Smooth muscle cell of the brain vasculature (primary cell): Measurements from ENCODE around the gene MTMR3.

Source experiments
- DNase-seq: peaks from one replicate; pipeline ENCODE4 v3.0.0-alpha.2; 2012; ENCODE audit warnings: low read depth, low spot score

Gene MTMR3

DNA sequence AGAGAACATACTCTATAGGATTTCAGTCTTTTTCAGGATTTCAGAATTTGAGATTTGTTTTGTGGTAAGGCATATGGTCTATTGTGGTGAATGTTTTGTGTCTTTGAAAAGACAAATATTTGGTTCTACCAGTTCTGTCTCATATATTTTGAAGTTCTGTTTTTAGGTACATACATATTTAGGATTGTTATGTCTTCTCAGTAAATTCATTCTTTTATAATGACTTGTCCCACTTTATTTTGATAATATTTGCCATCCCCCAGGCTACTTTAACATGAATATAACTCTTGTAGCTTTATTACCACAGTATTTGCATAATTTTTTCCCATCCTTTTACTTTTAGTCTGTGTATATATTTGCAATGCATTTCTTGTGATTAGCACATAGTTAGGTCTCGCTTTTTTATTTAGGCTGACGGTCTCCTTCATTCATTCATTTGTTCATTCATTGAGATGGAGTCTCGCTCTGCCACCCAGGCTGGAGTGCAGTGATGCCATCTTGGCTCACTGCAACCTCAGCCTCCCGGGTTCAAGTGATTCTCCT lies 32.1 kb downstream of the MTMR3 start:
- no peak for DNase-seq

DNA sequence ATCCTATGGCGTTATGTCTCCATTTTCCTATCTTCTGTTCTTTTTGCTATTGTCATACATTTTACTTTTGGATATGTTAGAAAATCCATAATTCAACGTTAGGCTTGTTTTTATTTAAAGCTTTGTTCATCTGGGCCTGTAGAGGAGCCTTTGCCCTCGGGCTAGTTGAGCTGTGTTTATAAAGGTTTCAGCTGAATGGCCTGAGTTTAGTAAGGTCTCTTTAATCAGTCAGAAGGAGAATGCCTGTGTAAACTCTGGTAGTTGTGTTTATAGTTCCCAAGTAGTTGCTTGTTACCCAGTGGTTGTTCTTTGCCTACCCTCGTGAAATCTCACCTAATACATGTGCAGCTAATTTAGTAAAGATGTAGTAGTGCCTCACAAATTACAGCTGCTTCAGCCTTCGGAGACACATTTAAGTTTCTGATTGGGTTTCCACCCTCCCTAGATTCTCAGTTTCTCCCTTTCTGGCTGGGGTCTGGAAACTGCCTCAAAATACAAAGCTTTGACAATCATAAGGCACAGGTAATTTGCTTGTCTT lies 33.1 kb downstream of the MTMR3 start:
- no peak for DNase-seq

GRCh38 chr22:29917052-29917902 lies 34.3 kb downstream of the MTMR3 start:
- DNase-seq, result no peak

- DNase-seq, result no peak
Measured at GRCh38 chr22:29925402-29925801, 42.4 kb downstream of the MTMR3 start.

GRCh38 chr22:29926057-29926456 lies 43.1 kb downstream of the MTMR3 start:
- no peak for DNase-seq

GRCh38 chr22:29932136-29932535 lies 49.2 kb downstream of the MTMR3 start:
- DNase-seq, result no peak

- DNase-seq, result no peak
Measured at GRCh38 chr22:29933619-29934018, 50.6 kb downstream of the MTMR3 start.

DNA sequence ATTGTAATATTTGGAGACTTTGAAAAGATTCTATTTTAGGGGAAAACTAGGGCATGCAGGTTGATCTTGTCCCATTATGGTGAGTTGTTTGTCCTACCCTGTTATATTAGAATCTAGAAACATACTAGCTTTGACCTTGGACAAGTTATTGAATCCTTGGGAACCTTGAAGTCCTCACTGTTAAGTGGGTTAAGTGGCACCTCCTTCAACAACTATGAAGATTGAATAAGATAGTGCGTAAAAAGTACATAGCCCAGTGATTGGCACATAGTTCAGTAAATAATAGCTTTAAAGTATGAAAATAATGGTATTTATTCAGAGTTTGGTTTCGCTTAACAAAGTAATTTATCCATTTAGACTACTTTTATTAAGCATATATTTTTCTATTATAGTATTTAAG lies 51.6 kb downstream of the MTMR3 start:
- no peak for DNase-seq

- no peak for DNase-seq
Measured at GRCh38 chr22:29936186-29936585, 53.2 kb downstream of the MTMR3 start.

- no peak for DNase-seq
Measured at GRCh38 chr22:29937940-29938693, 55.1 kb downstream of the MTMR3 start.

DNA sequence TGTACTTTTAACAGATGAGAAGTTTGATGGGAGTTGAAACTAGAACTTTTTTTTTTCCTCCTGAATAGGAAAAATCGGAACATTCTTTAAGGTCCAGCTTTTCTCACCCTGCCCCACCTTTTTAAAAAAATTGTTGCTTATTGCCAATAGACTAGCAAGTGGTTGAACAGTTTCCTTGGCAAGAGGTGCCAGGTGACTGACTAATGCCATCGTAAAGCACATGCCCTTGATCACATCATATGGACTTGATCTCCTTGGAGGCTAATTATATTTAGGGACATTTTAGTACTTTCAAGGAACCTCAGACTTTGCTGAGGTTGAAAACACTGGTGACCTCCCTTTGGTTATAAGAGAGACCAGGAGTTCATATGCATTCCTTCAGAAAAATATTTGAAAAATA lies 57.6 kb downstream of the MTMR3 start:
- DNase-seq, result no peak

- no peak for DNase-seq
Measured at GRCh38 chr22:29944339-29944738, 61.4 kb downstream of the MTMR3 start.

GRCh38 chr22:29945435-29945834 lies 62.5 kb downstream of the MTMR3 start:
- no peak for DNase-seq

- DNase-seq, result no peak
Measured at GRCh38 chr22:29946220-29946619, 63.2 kb downstream of the MTMR3 start.

GRCh38 chr22:29947410-29948384 lies 64.7 kb downstream of the MTMR3 start:
- no peak for DNase-seq

DNA sequence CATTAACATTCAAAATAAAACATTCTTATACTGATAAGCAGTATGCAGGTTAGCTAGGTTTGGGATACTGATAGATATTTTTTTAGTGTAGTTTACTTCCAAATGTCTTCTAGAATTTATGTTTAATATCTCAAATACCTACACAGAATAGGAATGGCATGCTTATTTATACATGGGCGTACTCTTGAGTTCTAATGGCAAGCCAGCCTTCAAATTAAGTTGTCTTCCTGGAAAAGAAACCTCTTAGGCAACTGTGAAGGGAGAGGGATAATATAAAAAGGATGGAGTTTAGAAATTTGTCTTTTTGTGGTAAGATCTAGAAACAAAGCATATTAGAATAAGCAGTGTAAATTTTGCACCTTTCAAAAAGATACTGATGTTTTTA lies 65.4 kb downstream of the MTMR3 start:
- DNase-seq, result no peak

GRCh38 chr22:29949872-29950271 lies 66.9 kb downstream of the MTMR3 start:
- no peak for DNase-seq

DNA sequence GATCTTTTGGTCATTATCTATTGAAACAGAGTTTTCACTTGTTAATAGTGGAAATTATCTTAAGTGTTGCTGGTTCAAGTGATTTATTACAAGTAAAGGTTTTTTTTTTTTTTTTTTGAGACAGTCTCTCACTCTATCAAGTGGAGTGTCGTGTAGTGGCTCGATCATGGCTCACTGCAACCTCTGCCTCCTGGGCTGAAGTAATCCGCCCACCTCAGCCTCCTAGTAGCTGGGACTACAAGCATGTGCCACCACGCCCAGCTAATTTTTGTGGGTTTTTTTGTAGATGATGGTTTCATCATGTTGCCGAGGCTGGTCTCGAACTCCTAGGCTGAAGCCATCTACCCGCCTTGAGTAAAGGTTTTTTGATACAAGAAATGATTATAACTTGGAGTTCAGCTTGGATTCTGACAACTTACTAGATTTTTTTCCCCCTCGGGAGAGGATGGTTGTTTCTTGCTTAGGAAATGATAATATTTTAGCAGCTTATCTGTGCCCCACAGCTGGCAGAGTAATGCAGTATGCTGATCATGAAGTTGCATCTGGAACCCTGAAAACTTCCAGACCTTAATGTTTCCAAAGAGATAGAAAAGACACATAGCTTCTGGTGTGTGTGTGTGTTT lies 68.9 kb downstream of the MTMR3 start:
- no peak for DNase-seq

GRCh38 chr22:29954203-29954855 lies 71.4 kb downstream of the MTMR3 start:
- DNase-seq, result no peak

DNA sequence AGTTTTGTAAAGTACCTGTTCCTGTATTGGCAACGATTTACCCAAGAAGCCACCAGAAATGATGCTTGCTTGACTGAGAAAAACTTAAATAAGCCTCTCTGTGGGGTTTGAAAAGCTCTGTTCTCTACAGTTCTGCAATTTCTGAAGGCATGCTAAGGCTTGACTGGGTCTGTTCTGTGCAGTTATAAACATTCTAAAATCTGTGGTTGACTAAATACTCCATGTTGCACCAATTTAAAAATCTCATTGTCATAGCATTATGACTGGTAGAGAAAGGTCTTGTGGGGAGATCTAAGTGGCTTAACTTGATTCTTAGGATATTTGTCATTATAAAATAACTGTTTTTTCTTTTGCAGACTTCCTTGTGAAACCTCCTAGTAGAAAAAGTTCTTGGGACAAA lies 73.7 kb downstream of the MTMR3 start:
- no peak for DNase-seq
